Placental pericyte (primary cell): Measurements from ENCODE around the gene TRIM64. TPM values are rescaled to one million over a fixed set of nuclear protein-coding genes. Genes with fewer than 3 reads are reported as not detected.

Experiments
- small RNA-seq: library from RNA; depleted of rRNA; stranded (forward); fragments of <200 nt; gene quantifications from one replicate; pipeline ENCODE3, GENCODE V24; 2012; ENCODE audit warnings: low replicate concordance
- total RNA-seq: library from RNA; depleted of rRNA; stranded (reverse); fragments of >200 nt; gene quantifications from 2 replicates; pipeline ENCODE4 v1.2.3, GENCODE V29; 2012

TRIM64 gene
- total RNA-seq, result not detected in 2 replicates

GRCh38 chr11:89965737-89966136, at the start of gene TRIM64:
TSS of gene TRIM64 (plus strand) at chr11:89966037. CDS start at chr11:89968504, 2,467 bp downstream.

GRCh38 chr11:89922195-89922660, 43.6 kb upstream of the TRIM64 start, which contains the start of gene TRIM49D1:
TSS of gene TRIM49D1 (minus strand) at chr11:89922245. CDS start at chr11:89917710, 4,535 bp downstream.

GRCh38 chr11:89923764-89924163, 42.1 kb upstream of the TRIM64 start, which contains the start of gene TRIM49D2:
TSS of gene TRIM49D2 (plus strand) at chr11:89924064. CDS start at chr11:89926762, 2,698 bp downstream.

Small RNA genes within 50 kb of the gene (small RNA-seq; reads per million reads assigned to genes)
- not detected for gene AP004607.1

Other genes starting within 250 kb of the TRIM64 start
- gene TRIM49, start 157.5 kb upstream of the TRIM64 start, total RNA-seq, result not detected in 2 replicates
- gene TRIM64B, start 87.5 kb upstream of the TRIM64 start, total RNA-seq, result not detected in 2 replicates
- not detected in 2 replicates for gene TRIM49D1, start 43.8 kb upstream of the TRIM64 start, total RNA-seq
- gene TRIM49D2, start 42.0 kb upstream of the TRIM64 start, total RNA-seq, result not detected in 2 replicates
- gene TRIM49C, start 65.1 kb downstream of the TRIM64 start, total RNA-seq, result not detected in 2 replicates
- gene UBTFL1, start 119.9 kb downstream of the TRIM64 start, total RNA-seq, result not detected in 2 replicates
- 0.29 and 0.44 TPM in 2 replicates for gene NAALAD2, start 168.6 kb downstream of the TRIM64 start, total RNA-seq